ENCODE data around the gene TOR3A.

TOR3A gene

GRCh38 chr1:179082333-179082998 lies 596 bp downstream of the TOR3A start:
- TF ChIP-seq CTCF (IDR thresholded peaks at IDR 0.05), result no peak

GRCh38 chr1:179082999-179083335 lies 1.1 kb downstream of the TOR3A start:
- TF ChIP-seq CTCF (IDR thresholded peaks at IDR 0.05), result no peak

- no peak for TF ChIP-seq CTCF (IDR thresholded peaks at IDR 0.05)
Measured at GRCh38 chr1:179083533-179083932, 1.7 kb downstream of the TOR3A start.

DNA sequence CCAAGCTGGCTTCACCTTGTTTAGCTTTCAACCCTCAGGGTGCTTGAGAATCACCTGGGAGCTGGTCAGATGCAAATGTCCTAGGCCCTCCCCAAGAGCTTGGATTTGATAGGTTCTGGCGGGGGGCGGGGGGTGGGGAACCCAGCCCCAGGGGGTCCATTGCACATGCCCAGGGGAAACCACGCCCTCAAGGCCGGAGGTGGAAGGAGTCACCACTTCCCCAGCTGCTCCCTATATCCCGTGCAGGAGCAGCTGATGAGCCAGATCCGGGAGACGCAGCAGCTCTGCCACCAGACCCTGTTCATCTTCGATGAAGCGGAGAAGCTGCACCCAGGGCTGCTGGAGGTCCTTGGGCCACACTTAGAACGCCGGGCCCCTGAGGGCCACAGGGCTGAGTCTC lies 5.8 kb downstream of the TOR3A start:
- TF ChIP-seq CTCF (IDR thresholded peaks at IDR 0.05), result no peak

- TF ChIP-seq CTCF (IDR thresholded peaks at IDR 0.05), result no peak
Measured at GRCh38 chr1:179089827-179090482, 8.1 kb downstream of the TOR3A start.

DNA sequence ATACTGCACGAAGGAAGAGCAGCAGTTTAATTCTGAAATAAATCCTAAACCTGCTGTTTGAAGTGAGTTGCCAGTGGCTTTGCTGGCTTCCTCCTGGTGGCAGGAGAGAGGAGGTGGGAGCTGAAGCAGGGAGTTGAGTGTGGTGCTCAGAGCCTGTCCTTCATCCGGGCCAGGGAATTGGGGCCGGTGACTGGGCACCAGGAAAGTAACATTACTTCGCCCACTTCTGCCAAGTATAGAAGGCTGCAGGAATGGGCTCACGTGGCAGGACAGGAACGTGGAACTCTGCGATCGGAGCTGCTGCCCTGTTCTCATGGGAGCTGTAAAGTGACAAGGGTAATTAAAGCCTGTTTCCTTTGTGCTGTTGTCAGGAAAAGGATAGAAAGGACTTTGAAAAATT lies 8.7 kb downstream of the TOR3A start:
- no peak for TF ChIP-seq CTCF (IDR thresholded peaks at IDR 0.05)

GRCh38 chr1:179090923-179091322 lies 9.1 kb downstream of the TOR3A start:
- TF ChIP-seq CTCF (IDR thresholded peaks at IDR 0.05), result no peak
